ENCODE data around the gene NLRP6. TPM values are rescaled to one million over a fixed set of nuclear protein-coding genes. Genes with fewer than 3 reads are reported as not detected.
"Not testable (repeated sequence)": the region's sequence is repeated elsewhere in the genome, so short reads cannot be mapped to it uniquely, and the experiment has no call there.

The NLRP6 gene
- total RNA-seq, 2 experiments from 2014 or later, result 2.5 TPM

DNA sequence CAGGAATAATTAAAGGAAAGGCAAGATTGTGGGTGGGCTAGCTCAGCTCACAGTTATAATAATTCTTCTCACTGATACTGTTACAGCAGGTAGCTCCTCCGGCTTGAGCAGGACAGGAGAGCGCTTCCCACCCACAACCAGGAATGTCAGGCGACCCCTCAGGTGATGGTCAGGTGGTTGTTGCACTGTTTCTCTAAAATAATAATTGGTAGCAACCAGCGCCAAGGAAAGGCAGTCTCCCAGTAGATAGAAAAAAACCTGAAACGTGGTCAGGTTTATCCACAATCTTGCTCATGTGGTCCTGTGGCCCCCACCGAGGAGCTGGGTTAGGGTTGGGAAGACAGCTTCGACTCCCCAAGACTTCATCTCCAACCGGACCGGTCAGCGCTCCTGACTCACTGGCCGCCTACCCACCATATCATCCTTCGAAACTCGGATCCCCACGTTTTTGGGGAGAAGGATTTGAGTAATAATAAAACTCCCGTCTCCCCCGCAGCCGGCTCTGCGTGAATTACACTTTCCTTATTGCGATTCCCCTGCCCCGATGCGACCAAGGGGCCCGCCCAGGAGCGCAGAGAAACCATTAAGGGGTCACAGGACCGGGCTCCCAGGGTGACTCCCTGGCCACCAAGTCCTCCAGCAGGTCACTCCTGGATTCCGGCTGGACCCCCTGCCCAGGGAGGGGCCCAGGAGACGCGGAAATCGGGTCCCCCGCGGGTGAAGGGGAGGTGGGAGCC lies 39.6 kb downstream of the NLRP6 start:
- not testable (repeated sequence) for H3K27me3 Mint-ChIP-seq, DNase-seq, H3K9me3 Mint-ChIP-seq
- peak overlapping the region; percentile 92 for H3K27ac Mint-ChIP-seq
- ChIA-PET CTCF (interaction anchor here (0.7 to 3.2 kb wide), 16 partner anchors 9 to 201 kb away, joined by 3 to 30 read pairs (median 6); partner anchors contain the start of genes BET1L, IFITM2, PTDSS2 and SIGIRR), POLR2A (interaction anchor here (0.8 to 7.2 kb wide), 19 partner anchors 9 to 218 kb away, joined by 3 to 85 read pairs (median 7); partner anchors contain the start of genes BET1L, HRAS, IFITM2 and NLRP6)
- peak overlapping the region; percentile 88 for H3K4me3 Mint-ChIP-seq
- H3K4me1 Mint-ChIP-seq, result peaks cover 36% of the 10 kb centered on the region
- peaks cover 57% of the 10 kb centered on the region for H3K36me3 Mint-ChIP-seq (ENCODE audit: low read depth)

DNA sequence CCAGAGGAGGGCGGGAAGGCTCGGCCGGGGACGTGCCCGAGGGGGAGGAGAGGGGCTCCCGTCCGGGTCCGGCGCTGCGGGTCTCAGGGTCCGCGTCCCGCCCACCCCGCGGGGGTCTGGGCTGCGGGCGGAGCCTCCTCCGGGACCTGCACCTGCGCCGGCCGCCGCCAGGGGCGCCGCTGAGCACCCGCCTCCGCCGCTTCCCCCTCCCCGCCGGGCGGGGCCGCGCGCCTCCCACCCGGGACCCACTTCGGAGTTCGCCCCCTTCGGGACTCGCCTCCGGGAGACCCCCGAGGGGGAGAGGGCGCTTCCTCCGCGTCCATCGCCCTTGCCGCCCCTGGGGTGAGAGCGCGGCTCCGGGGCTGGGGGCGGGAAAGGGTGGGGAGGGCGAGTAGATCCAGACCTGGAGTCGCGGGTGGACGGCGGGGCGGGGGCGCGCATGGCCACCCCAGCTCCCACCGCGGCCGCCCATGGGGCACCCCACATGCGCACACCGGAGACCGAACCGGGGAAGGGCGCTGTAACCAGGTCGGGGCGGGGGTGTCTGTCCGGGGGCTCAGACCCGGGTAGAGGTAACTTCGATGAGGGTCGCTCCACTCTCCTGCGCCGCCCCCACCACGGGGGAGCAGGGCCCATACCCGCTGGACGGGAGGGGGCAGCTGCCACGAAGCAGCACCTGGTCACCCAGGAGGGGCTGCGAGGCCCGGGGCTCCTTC lies 40.4 kb downstream of the NLRP6 start:
- ChIA-PET CTCF (interaction anchor here (1.3 to 3.2 kb wide), 6 partner anchors 9 to 45 kb away, joined by 4 to 30 read pairs (median 8); partner anchors contain the start of gene IFITM2), POLR2A (interaction anchor here (1.3 to 7.2 kb wide), 7 partner anchors 9 to 188 kb away, joined by 6 to 85 read pairs (median 9); partner anchors contain the start of genes BET1L, PTDSS2, RIC8A and RNH1)
- peak overlapping the region; percentile 68 for H3K4me3 Mint-ChIP-seq
- not testable (repeated sequence) for DNase-seq, H3K9me3 Mint-ChIP-seq, H3K27ac Mint-ChIP-seq, H3K27me3 Mint-ChIP-seq
- peaks cover 31% of the 10 kb centered on the region for H3K4me1 Mint-ChIP-seq
- peaks cover 51% of the 10 kb centered on the region for H3K36me3 Mint-ChIP-seq (ENCODE audit: low read depth)

DNA sequence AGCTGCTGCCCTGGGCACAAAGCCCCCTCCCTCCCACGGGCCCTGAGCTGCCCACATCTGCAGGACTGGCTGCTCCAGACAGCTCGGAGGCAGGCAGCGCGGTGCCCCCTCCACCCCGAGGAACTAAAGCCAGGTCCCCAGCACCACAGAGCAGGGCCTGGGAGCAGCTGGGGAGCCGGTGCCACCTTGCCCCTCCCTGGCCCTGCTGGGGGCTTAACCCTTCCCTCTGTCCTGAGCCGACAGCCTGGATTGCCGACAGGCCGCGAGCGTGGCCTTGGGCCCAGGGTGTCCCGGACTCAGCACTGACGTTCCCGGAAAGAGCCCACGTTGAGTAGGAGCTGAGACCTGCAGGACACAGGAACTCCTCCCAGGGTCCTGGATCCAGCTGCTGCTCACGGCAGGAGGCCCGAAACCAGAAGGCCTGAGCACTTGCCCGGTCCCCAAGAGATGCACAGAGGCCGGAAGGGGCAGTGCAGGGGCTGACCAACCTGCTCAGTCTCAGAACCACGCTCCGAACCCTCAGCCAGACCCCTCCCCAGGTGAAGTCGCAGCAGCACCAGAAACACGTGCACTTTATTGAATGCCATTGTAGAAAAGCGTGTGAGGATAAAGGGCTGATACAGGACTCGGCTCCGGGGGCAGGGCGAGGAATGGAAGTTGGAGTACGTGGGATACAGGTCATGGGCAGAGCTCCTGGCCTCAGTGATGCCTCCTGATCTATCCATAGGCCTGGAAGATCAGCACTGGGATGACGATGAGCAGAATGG lies 41.1 kb downstream of the NLRP6 start:
- H3K36me3 Mint-ChIP-seq (ENCODE audit: low read depth), result peaks cover 44% of the 10 kb centered on the region
- H3K27me3 Mint-ChIP-seq, DNase-seq, H3K9me3 Mint-ChIP-seq, CTCF ChIA-PET: not testable (repeated sequence)
- peaks cover 28% of the 10 kb centered on the region for H3K4me1 Mint-ChIP-seq
- H3K27ac Mint-ChIP-seq, result peak overlapping the region; percentile 44
- POLR2A ChIA-PET, result interaction anchor here (1.6 to 2.3 kb wide), 2 partner anchors 10 to 36 kb away, joined by 6 to 9 read pairs; no protein-coding TSS in a partner anchor
- peak overlapping the region; percentile 68 for H3K4me3 Mint-ChIP-seq

DNA sequence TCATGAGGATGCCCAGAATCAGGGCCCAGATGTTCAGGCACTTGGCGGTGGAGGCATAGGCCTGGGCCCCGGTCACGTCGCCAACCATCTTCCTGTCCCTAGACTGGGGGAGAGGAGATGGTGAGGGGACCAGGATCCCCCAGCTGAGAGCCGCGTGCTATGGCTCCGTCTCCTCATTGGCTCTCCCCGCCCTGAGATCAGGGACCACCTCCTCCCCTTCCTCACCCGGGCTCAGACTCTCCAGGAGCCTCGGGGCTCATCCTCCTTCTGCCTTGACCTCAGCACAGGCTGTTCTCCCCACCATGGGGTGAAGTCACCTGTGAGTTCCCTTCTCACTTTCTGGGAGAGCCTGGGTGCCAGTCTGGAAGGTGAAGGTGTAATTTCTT lies 41.7 kb downstream of the NLRP6 start:
- H3K27ac Mint-ChIP-seq, result peak overlapping the region; percentile 66
- POLR2A ChIA-PET, result interaction anchor here (1.6 to 2.3 kb wide), 2 partner anchors 10 to 36 kb away, joined by 6 to 9 read pairs; no protein-coding TSS in a partner anchor
- CTCF ChIA-PET, DNase-seq, H3K27me3 Mint-ChIP-seq, H3K9me3 Mint-ChIP-seq: not testable (repeated sequence)
- peaks cover 31% of the 10 kb centered on the region for H3K4me1 Mint-ChIP-seq
- H3K4me3 Mint-ChIP-seq, result peak overlapping the region; percentile 57
- H3K36me3 Mint-ChIP-seq (ENCODE audit: low read depth), result peaks cover 38% of the 10 kb centered on the region

DNA sequence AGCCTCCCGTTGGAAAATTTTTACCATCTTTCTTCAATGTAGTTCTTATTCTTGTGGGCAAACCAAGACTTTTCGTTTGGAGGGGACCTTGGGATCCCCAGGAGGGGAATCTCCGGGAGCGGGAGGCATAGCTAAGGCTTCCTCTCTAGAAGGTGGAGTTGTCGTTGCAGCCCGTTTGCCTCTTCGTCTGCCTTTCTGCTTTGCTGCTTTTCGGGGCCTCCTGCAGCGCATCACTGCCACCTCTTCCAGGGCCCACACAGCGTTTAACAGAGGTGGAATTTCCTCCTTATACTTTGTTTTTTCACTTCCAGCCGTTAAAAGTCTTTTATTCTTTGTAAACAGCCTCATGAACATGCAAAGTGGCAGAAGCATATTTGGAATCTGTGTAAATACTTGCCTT lies 45.9 kb downstream of the NLRP6 start:
- Mint-ChIP-seq H3K27me3 (peaks cover 4% of the 10 kb centered on the region), H3K4me1 (peaks cover 49% of the 10 kb centered on the region), H3K9me3 (no peaks in the 10 kb centered on the region), H3K27ac (no peak overlapping the region), H3K36me3 (ENCODE audit: low read depth) (peaks cover 10% of the 10 kb centered on the region), H3K4me3 (no peak overlapping the region)
- ChIA-PET CTCF (no interaction called here), POLR2A (interaction anchor here (0.9 to 1.5 kb wide), 2 partner anchors 12 to 31 kb away, joined by 3 to 7 read pairs; no protein-coding TSS in a partner anchor)
- DNase-seq, result no peak

DNA sequence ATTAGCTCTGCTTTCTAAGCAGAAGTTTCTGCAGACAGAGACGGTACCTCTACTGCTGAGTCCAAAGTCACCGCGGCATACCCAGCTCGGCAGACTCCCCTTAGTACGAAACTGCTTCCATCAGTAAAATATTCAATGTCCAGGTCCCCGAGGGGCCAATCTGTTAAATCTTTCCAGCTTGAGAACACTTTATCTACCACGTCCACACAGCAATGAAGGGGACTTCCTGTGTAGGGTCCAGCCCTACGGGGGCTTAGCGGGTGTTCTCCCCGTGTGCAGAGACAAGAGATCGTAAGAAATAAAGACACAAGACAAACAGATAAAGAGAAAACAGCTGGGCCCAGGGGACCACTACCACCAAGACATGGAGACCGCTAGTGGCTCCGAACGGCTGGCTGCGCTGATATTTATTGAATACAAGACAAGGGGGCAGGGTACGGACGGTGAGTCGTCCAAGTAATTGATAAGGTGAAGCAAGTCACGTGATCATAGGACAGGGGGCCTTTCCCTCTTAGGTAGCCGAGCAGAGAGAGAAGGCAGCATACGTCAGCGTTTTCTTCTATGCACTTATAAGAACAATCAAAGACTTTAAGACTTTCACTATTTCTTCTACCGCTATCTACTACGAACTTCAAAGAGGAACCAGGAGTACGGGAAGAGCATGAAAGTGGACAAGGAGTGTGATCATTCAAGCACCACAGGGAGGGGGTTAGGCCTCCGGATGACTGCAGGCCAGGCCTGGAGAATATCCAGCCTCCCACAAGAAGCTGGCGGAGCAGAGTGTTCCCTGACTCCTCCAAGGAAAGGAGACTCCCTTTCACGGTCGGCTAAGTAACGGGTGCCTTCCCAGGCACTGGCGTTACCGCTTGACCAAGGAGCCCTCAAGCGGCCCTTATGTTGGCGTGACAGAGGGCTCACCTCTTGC lies 46.6 kb downstream of the NLRP6 start:
- DNase-seq; H3K4me3 Mint-ChIP-seq; H3K27ac Mint-ChIP-seq; H3K36me3 Mint-ChIP-seq (ENCODE audit: low read depth); H3K27me3 Mint-ChIP-seq; H3K9me3 Mint-ChIP-seq: not testable (repeated sequence)
- CTCF ChIA-PET, result interaction anchor here (1.9 kb wide), 1 partner anchor 12 kb away, joined by 5 read pairs; no protein-coding TSS in a partner anchor
- H3K4me1 Mint-ChIP-seq, result peaks cover 52% of the 10 kb centered on the region
- POLR2A ChIA-PET, result interaction anchor here (0.9 to 1.5 kb wide), 2 partner anchors 12 to 31 kb away, joined by 3 to 7 read pairs; no protein-coding TSS in a partner anchor

DNA sequence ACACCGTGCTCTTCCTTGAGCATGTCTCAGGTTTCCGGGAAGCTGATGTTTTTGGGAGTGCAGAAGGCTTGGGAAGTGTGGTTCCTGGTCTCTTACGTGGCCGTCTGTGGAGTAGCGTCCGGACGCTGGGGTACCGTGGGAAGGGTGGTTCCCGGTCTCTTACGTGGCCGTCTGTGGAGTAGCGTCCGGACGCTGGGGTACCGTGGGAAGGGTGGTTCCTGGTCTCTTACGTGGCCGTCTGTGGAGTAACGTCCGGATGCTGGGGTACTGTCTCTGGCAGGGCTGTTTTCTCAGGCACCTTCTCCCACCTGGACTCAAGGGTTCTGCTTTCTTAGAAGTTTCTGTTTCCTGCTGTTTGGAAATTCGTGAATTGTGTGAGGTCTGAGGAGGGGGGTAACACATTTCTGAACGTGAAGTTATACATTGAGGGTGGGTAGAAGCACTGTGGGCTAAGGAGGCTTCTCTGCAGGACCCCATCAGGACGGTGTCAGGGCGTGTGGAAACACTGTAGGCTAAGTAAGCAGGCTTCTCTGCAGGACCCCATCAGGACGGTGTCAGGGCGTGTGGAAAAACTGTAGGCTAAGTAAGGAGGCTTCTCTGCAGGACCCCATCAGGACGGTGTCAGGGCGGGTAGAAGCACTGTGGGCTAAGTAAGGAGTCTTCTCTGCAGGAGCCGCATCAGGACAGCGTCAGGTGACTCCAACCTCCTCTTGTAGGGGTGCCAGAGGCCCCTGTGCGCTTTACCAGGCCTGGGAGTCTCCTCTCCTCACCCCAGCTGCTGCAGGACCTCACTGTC lies 47.8 kb downstream of the NLRP6 start:
- Mint-ChIP-seq H3K4me3 (no peak overlapping the region), H3K9me3 (no peaks in the 10 kb centered on the region), H3K4me1 (peaks cover 54% of the 10 kb centered on the region), H3K27ac (peak overlapping the region; percentile 75), H3K27me3 (no peaks in the 10 kb centered on the region), H3K36me3 (ENCODE audit: low read depth) (no peaks in the 10 kb centered on the region)
- POLR2A ChIA-PET, result interaction anchor here (1.0 to 1.9 kb wide), 4 partner anchors 12 to 89 kb away, joined by 4 to 20 read pairs (median 8); partner anchors contain the start of gene IFITM1
- no peak for DNase-seq
- CTCF ChIA-PET, result interaction anchor here (1.5 to 1.9 kb wide), 2 partner anchors 13 to 75 kb away, joined by 5 read pairs; no protein-coding TSS in a partner anchor

DNA sequence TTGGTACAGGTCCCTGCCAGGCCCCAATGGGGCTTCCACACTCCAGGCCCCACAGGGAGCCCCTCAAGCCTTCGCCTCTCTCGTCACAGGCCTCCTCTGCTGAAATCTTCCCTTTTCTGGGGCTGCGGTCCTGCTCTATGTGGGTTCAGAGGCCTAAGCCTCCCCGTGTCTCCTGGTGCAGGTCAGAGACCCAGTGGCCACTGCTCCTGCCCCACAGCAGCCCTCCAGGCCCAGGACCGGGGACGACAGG lies 48.3 kb downstream of the NLRP6 start:
- DNase-seq, result no peak
- no peaks in the 10 kb centered on the region for H3K27me3 Mint-ChIP-seq
- CTCF ChIA-PET, result interaction anchor here (1.5 to 1.9 kb wide), 3 partner anchors 14 to 76 kb away, joined by 5 to 6 read pairs (median 5); no protein-coding TSS in a partner anchor
- H3K4me1 Mint-ChIP-seq, result peaks cover 59% of the 10 kb centered on the region
- H3K36me3 Mint-ChIP-seq (ENCODE audit: low read depth), result no peaks in the 10 kb centered on the region
- H3K9me3 Mint-ChIP-seq, result no peaks in the 10 kb centered on the region
- H3K27ac Mint-ChIP-seq, result peak overlapping the region; percentile 75
- POLR2A ChIA-PET, result interaction anchor here (1.0 to 1.9 kb wide), 5 partner anchors 13 to 119 kb away, joined by 4 to 20 read pairs (median 7); partner anchors contain the start of genes BET1L, IFITM1 and RIC8A
- peak overlapping the region; percentile 22 for H3K4me3 Mint-ChIP-seq

DNA sequence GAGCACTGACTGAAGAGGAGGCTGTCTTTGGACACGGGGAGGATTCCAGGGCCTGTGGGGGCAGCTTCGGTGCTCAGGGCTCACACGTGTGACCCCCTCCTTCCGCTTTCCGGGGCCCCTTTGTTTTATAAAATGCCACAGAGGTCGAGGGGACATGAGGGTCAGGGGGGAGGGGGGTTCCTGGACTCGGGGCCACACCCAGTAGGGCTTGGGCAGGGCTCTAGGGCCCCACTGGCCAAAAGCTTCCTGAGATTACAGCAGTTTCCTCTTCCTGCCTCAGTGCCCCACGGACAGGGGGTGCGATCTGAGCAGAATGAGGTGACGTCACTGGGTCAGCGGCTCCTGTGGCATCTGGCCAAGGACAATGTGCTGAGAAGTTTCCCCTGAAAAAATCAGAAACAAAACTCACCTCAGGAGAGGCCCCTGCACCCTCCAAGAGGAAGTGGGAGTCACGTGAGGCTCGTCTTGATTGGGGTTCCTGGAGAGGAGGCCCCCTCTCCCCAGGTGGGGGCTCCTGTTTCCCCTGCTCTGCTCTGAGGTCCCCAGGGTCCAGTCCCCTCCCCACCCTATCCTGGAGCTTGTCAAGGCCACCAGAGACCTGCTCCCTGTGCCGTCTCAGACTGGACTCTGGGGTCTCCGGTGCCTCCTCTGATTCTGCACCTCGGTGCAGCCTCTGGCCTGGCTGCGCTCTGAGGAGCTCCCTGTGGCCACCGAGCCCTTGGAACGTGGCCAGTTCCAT lies 48.8 kb downstream of the NLRP6 start:
- POLR2A ChIA-PET, result interaction anchor here (0.7 to 1.9 kb wide), 6 partner anchors 13 to 119 kb away, joined by 3 to 20 read pairs (median 6); partner anchors contain the start of genes BET1L, IFITM1 and RIC8A
- DNase-seq, result peak; percentile 70
- Mint-ChIP-seq H3K27me3 (no peaks in the 10 kb centered on the region), H3K4me1 (peaks cover 64% of the 10 kb centered on the region), H3K36me3 (ENCODE audit: low read depth) (no peaks in the 10 kb centered on the region), H3K4me3 (peak overlapping the region; percentile 32), H3K9me3 (no peaks in the 10 kb centered on the region), H3K27ac (peak overlapping the region; percentile 75)
- CTCF ChIA-PET, result interaction anchor here (0.5 to 1.9 kb wide), 6 partner anchors 14 to 422 kb away, joined by 3 to 6 read pairs (median 4); no protein-coding TSS in a partner anchor

DNA sequence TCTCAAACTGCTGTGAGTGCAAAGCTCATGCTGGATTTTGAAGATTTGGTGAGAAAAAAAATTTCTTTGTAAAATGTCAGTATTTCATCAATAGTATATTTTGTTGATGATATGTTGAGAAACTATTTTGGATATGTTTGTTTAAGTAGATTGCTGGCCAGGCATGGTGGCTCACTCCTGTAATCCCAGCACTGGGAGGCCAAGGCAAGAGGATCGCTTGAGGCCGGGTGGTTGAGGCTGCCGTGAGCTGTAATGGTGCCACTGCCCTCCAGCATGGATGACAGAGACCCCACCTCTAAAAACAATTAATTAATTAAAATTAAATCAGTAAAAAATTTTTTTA lies 49.3 kb downstream of the NLRP6 start:
- Mint-ChIP-seq H3K9me3 (no peaks in the 10 kb centered on the region), H3K4me1 (peaks cover 67% of the 10 kb centered on the region), H3K4me3 (peak overlapping the region; percentile 32), H3K27ac (peak overlapping the region; percentile 71), H3K27me3 (peaks cover 2% of the 10 kb centered on the region), H3K36me3 (ENCODE audit: low read depth) (no peaks in the 10 kb centered on the region)
- no peak for DNase-seq
- ChIA-PET POLR2A (interaction anchor here (0.7 to 1.9 kb wide), 6 partner anchors 12 to 120 kb away, joined by 3 to 20 read pairs (median 6); partner anchors contain the start of genes BET1L, IFITM1 and RIC8A), CTCF (interaction anchor here (0.5 to 1.7 kb wide), 5 partner anchors 16 to 421 kb away, joined by 3 to 6 read pairs (median 4); no protein-coding TSS in a partner anchor)
